Hepatocyte (in vitro differentiated cells): ENCODE measurements around the gene NFIA. TPM values are rescaled to one million over a fixed set of nuclear protein-coding genes. Genes with fewer than 3 reads are reported as not detected.

ENCODE experiments used
- DNase-seq: peaks from one replicate; pipeline ENCODE4 v3.0.0-alpha.2; 2016; ENCODE audit warnings: low spot score
- H2AFZ ChIP-seq: fragments of 200-600 bp; sonication (generic); 2 replicates; pipeline ENCODE4 v1.6.0; 2016; ENCODE audit warnings: antibody characterized with exemption, mild to moderate bottlenecking
- H3K27ac ChIP-seq: fragments of 200-600 bp; sonication (generic); 2 replicates; pipeline ENCODE4 v1.5.1; 2016; ENCODE audit warnings: mild to moderate bottlenecking
- H3K27me3 ChIP-seq: fragments of 200-600 bp; sonication (generic); 2 replicates; pipeline ENCODE4 v1.6.1; 2016
- H3K36me3 ChIP-seq: fragments of 200-600 bp; sonication (generic); replicated peaks from 2 replicates; pipeline ENCODE4 v1.5.1; 2016; ENCODE audit warnings: low read depth; ENCODE audit not compliant: insufficient read depth
- H3K4me1 ChIP-seq: fragments of 200-600 bp; sonication (generic); 2 replicates; pipeline ENCODE4 v1.5.1; 2016; ENCODE audit warnings: mild to moderate bottlenecking, moderate library complexity; ENCODE audit not compliant: insufficient read depth
- H3K4me2 ChIP-seq: fragments of 200-600 bp; sonication (generic); 2 replicates; pipeline ENCODE4 v1.6.0; 2016
- H3K4me3 ChIP-seq: fragments of 200-600 bp; sonication (generic); 2 replicates; pipeline ENCODE4 v1.5.1; 2016; ENCODE audit warnings: mild to moderate bottlenecking
- H3K79me2 ChIP-seq: fragments of 200-600 bp; sonication (generic); 2 replicates; pipeline ENCODE4 v1.6.0; 2017; ENCODE audit warnings: mild to moderate bottlenecking
- H3K9me2 ChIP-seq: fragments of 200-600 bp; sonication (generic); replicated peaks from 2 replicates; pipeline ENCODE4 v1.6.0; 2017; ENCODE audit warnings: mild to moderate bottlenecking; ENCODE audit not compliant: insufficient read depth
- H3K9me3 ChIP-seq: fragments of 200-600 bp; sonication (generic); 2 replicates; pipeline ENCODE4 v1.5.1; 2016; ENCODE audit warnings: low read depth, mild to moderate bottlenecking
- H4K20me1 ChIP-seq: fragments of 200-600 bp; sonication (generic); 2 replicates; pipeline ENCODE4 v1.6.0; 2016; ENCODE audit warnings: mild to moderate bottlenecking; ENCODE audit not compliant: insufficient read depth, poor library complexity, severe bottlenecking
- EZH2 ChIP-seq: fragments of 200-600 bp; sonication (generic); IDR thresholded peaks from 2 replicates; pipeline ENCODE4 v1.6.1; 2016; ENCODE audit warnings: antibody characterized with exemption, mild to moderate bottlenecking, borderline replicate concordance
- EZH2phosphoT487 ChIP-seq: fragments of 200-600 bp; sonication (generic); IDR thresholded peaks from one replicate; pipeline ENCODE4 v1.6.1; 2018; ENCODE audit warnings: antibody characterized with exemption, mild to moderate bottlenecking, low read depth, moderate library complexity; ENCODE audit not compliant: unreplicated experiment, severe bottlenecking
- WGBS: methylation state at CpG from one replicate; pipeline ENCODE4 v1.1.6; 2016; ENCODE audit warnings: low lambda C conversion rate; ENCODE audit errors: missing lambda C conversion rate; 5-methylcytosine and 5-hydroxymethylcytosine counted together
- polyA plus RNA-seq: library from polyadenylated mRNA; unstranded; fragments of >200 nt; fragmentation: Nextera tagmentation; extraction: Ambion mirVana; gene quantifications from 2 replicates; pipeline ENCODE4 v1.2.1, GENCODE V29; 2016
- total RNA-seq: library from RNA; depleted of rRNA; stranded (reverse); fragments of >200 nt; gene quantifications from 2 replicates; pipeline ENCODE4 v1.2.3, GENCODE V29; 2014
- TF ChIP-seq, protein P1 (sequence below): fragments of 200-600 bp; sonication (generic); IDR thresholded peaks from 2 replicates; pipeline ENCODE4 v1.5.1; 2016; ENCODE audit warnings: antibody characterized with exemption, mild to moderate bottlenecking; ENCODE audit not compliant: poor library complexity

The NFIA gene
- total and polyA plus RNA-seq, 2 experiments from 2014 or later, result 15.1 to 18.2 TPM

DNA sequence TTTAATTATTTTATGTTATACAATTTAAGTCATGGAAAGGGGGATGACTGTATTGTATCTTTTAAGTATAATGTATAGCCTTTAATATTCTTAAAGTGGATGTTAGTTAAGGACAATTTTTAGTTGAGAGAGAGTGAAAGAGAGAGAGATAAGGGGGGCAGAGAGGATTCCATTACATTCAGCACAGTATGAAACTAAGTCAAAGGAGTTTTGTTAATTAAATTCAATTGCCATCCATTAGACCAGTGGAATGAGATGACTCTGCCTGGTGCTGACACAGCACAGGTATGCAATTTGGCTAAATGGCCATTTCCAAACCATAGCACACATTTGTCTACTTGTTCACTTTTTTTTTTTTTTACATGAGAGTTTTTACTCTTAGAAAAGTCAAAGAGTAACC lies 27.5 kb downstream of the NFIA start:
- H4K20me1 ChIP-seq, result no peaks in the 10 kb centered on the region
- DNase-seq, result no peak
- no peak overlapping the region for H3K4me3 ChIP-seq
- TF ChIP-seq EZH2 (no peak), EZH2phosphoT487 (no peak)
- TF ChIP-seq, protein P1, sequence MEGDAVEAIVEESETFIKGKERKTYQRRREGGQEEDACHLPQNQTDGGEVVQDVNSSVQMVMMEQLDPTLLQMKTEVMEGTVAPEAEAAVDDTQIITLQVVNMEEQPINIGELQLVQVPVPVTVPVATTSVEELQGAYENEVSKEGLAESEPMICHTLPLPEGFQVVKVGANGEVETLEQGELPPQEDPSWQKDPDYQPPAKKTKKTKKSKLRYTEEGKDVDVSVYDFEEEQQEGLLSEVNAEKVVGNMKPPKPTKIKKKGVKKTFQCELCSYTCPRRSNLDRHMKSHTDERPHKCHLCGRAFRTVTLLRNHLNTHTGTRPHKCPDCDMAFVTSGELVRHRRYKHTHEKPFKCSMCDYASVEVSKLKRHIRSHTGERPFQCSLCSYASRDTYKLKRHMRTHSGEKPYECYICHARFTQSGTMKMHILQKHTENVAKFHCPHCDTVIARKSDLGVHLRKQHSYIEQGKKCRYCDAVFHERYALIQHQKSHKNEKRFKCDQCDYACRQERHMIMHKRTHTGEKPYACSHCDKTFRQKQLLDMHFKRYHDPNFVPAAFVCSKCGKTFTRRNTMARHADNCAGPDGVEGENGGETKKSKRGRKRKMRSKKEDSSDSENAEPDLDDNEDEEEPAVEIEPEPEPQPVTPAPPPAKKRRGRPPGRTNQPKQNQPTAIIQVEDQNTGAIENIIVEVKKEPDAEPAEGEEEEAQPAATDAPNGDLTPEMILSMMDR, result no peak
- H3K9me2 ChIP-seq, result no peaks in the 10 kb centered on the region
- no peak overlapping the region for H2AFZ ChIP-seq
- peaks cover 14% of the 10 kb centered on the region for H3K4me1 ChIP-seq
- no peaks in the 10 kb centered on the region for H3K36me3 ChIP-seq
- no peaks in the 10 kb centered on the region for H3K27me3 ChIP-seq
- H3K79me2 ChIP-seq, result peaks cover 72% of the 10 kb centered on the region
- no peaks in the 10 kb centered on the region for H3K9me3 ChIP-seq
- H3K4me2 ChIP-seq, result no peak overlapping the region
- H3K27ac ChIP-seq, result no peak overlapping the region

DNA sequence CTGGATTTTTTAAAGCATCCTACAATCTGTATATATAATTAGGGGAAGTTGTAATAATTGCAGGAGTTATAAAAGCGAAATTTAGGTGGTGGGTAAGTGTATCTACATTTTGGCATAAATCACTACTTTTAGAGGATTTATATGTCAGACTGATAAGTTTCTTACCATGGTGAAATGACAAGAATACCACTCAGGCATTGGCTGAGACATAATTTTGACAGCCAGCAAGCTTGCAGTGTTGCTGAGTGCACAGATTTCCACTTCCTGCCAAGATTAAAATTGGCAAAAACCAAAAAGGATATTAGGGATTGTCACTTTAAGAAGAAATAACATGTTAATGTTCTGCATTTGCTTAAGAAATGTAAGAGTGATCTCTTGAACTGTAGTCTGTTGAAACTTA lies 28.2 kb downstream of the NFIA start:
- Histone ChIP-seq H3K4me2 (no peak overlapping the region), H4K20me1 (no peaks in the 10 kb centered on the region), H3K9me2 (no peaks in the 10 kb centered on the region), H3K4me3 (no peak overlapping the region), H3K79me2 (peaks cover 71% of the 10 kb centered on the region), H3K27ac (no peak overlapping the region), H3K36me3 (no peaks in the 10 kb centered on the region), H2AFZ (no peak overlapping the region), H3K9me3 (no peaks in the 10 kb centered on the region), H3K4me1 (peaks cover 15% of the 10 kb centered on the region), H3K27me3 (no peaks in the 10 kb centered on the region)
- DNase-seq, result no peak
- TF ChIP-seq EZH2 (no peak), EZH2phosphoT487 (no peak)
- TF ChIP-seq, protein P1, result no peak
- 94% methylated on average over 1 of the region's 1 CpG for WGBS

DNA sequence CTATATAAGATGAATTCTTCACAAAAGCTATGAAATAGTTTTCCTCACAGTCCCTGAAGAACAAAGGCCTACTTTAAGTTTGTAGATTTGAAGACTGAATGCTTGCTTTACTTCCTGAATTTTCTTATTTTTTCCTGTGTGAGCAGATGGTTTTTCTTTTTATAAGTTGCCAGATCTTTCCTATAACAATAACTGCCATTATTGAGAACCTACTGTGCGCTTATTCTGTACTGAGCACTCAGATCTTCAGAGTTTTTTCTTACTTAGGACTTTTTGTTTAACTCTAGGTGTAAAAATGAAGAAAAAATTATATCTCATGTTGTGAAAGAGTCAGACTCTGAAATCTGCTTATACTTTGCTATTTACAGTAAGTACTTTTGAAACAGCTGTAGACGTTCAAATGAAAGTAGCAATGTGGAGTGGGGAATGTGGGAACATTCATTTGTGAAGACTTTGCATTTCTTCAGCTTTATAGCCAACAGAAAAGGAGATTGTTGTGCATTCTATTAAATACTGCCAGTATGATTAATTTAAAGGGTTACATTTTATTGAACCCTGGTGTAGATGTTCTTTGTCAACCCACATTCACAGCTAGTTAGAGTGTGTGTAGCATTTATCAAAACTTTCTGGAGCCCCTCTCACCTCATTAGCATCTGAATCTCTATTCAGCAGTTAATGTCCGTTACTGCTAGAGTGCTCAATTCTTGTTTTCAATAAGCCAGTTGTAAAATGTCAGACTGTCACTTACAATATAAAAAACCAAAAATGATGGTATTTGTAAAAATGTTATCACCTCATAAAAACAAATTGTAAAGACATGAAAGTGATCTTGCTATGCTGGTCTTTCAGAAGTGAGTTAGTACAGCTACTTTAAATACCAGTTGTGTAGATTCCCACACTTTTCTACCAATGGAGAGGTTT lies 29.0 kb downstream of the NFIA start:
- no peaks in the 10 kb centered on the region for H4K20me1 ChIP-seq
- H3K36me3 ChIP-seq, result no peaks in the 10 kb centered on the region
- no peak overlapping the region for H3K4me3 ChIP-seq
- no peaks in the 10 kb centered on the region for H3K9me3 ChIP-seq
- TF ChIP-seq, protein P1, result no peak
- TF ChIP-seq EZH2phosphoT487 (no peak), EZH2 (no peak)
- no peaks in the 10 kb centered on the region for H3K9me2 ChIP-seq
- peaks cover 69% of the 10 kb centered on the region for H3K79me2 ChIP-seq
- 74% methylated on average over 3 of the region's 3 CpGs for WGBS
- no peak overlapping the region for H2AFZ ChIP-seq
- peaks cover 18% of the 10 kb centered on the region for H3K4me1 ChIP-seq
- no peak overlapping the region for H3K27ac ChIP-seq
- H3K27me3 ChIP-seq, result no peaks in the 10 kb centered on the region
- no peak overlapping the region for H3K4me2 ChIP-seq
- no peak for DNase-seq
